ENCODE data around the gene ZNF614.

- no peak for TF ChIP-seq POLR2A (IDR thresholded peaks at IDR 0.05; ENCODE audit: low read depth, low read length)
- TF ChIP-seq POLR2AphosphoS5 (IDR thresholded peaks at IDR 0.05; ENCODE audit: low read depth, low read length) = no peak
Observed at GRCh38 chr19:52028780-52029123, 573 bp upstream of the ZNF614 start.

All from GM12892 (cell line).